Type B pancreatic cell (in vitro differentiated cells): Measurements from ENCODE around the gene ARIH2. TPM values are rescaled to one million over a fixed set of nuclear protein-coding genes. Genes with fewer than 3 reads are reported as not detected.

Experiments
- DNase-seq: peaks from one replicate; pipeline ENCODE4 v3.0.0; 2021; ENCODE audit warnings: mixed read lengths; ENCODE audit not compliant: unreplicated experiment; ENCODE audit errors: extremely low spot score
- H3K27ac Mint-ChIP-seq: 2 replicates; pipeline ENCODE4 v1.8.0; 2021; ENCODE audit warnings: mild to moderate bottlenecking, mixed read lengths
- H3K27me3 Mint-ChIP-seq: 2 replicates; pipeline ENCODE4 v1.8.0; 2021; ENCODE audit warnings: mixed read lengths
- H3K36me3 Mint-ChIP-seq: 2 replicates; pipeline ENCODE4 v1.8.0; 2021; ENCODE audit warnings: mixed read lengths
- H3K4me1 Mint-ChIP-seq: one replicate; pipeline ENCODE4 v1.8.0; 2021; ENCODE audit warnings: mixed read lengths; ENCODE audit not compliant: unreplicated experiment
- H3K4me3 Mint-ChIP-seq: 2 replicates; pipeline ENCODE4 v1.8.0; 2021; ENCODE audit warnings: mild to moderate bottlenecking, mixed read lengths
- H3K9me3 Mint-ChIP-seq: 2 replicates; pipeline ENCODE4 v1.8.0; 2021; ENCODE audit warnings: mixed read lengths
- total RNA-seq: library from RNA; stranded (reverse); gene quantifications from 2 replicates; pipeline ENCODE4 v1.2.1, GENCODE V29; 2021; ENCODE audit warnings: low replicate concordance
- TF ChIP-seq, protein P1 (sequence below): fragments of 200-600 bp; sonication (generic); conservative IDR thresholded peaks from 2 replicates; pipeline ENCODE4 v1.5.0; 2021; ENCODE audit warnings: antibody characterized with exemption, mild to moderate bottlenecking

The ARIH2 gene
- total RNA-seq, 1 donor from 2014 or later, result 84.4 TPM

- Mint-ChIP-seq H3K9me3 (no peaks in the 10 kb centered on the region), H3K4me3 (peak overlapping the region; percentile 100), H3K27me3 (no peaks in the 10 kb centered on the region), H3K36me3 (peaks cover 11% of the 10 kb centered on the region), H3K27ac (no peak overlapping the region), H3K4me1 (peaks cover 19% of the 10 kb centered on the region)
- TF ChIP-seq, protein P1, sequence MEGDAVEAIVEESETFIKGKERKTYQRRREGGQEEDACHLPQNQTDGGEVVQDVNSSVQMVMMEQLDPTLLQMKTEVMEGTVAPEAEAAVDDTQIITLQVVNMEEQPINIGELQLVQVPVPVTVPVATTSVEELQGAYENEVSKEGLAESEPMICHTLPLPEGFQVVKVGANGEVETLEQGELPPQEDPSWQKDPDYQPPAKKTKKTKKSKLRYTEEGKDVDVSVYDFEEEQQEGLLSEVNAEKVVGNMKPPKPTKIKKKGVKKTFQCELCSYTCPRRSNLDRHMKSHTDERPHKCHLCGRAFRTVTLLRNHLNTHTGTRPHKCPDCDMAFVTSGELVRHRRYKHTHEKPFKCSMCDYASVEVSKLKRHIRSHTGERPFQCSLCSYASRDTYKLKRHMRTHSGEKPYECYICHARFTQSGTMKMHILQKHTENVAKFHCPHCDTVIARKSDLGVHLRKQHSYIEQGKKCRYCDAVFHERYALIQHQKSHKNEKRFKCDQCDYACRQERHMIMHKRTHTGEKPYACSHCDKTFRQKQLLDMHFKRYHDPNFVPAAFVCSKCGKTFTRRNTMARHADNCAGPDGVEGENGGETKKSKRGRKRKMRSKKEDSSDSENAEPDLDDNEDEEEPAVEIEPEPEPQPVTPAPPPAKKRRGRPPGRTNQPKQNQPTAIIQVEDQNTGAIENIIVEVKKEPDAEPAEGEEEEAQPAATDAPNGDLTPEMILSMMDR, result no peak
- no peak for DNase-seq
These were observed 90.8 kb downstream of the ARIH2 start for GRCh38 chr3:49009396-49009795.

DNA sequence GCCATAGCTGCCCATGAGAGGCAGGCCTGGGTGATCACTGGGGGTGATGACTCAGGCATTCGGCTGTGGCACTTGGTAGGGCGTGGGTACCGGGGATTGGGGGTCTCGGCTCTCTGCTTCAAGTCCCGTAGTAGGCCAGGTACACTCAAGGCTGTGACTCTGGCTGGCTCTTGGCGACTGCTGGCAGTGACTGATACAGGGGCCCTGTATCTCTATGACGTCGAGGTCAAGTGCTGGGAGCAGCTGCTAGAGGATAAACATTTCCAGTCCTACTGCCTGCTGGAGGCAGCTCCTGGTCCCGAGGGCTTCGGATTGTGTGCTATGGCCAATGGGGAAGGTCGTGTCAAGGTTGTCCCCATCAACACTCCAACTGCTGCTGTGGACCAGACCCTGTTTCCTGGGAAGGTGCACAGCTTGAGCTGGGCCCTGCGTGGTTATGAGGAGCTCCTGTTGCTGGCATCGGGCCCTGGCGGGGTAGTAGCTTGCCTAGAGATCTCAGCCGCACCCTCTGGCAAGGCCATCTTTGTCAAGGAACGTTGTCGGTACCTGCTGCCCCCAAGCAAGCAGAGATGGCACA, 93.9 kb downstream of the ARIH2 start:
- no peak for DNase-seq
- Mint-ChIP-seq H3K9me3 (no peaks in the 10 kb centered on the region), H3K4me1 (peaks cover 13% of the 10 kb centered on the region), H3K36me3 (peaks cover 12% of the 10 kb centered on the region), H3K27me3 (no peaks in the 10 kb centered on the region), H3K27ac (peak overlapping the region; percentile 46), H3K4me3 (no peak overlapping the region)
- TF ChIP-seq, protein P1, result no peak

DNA sequence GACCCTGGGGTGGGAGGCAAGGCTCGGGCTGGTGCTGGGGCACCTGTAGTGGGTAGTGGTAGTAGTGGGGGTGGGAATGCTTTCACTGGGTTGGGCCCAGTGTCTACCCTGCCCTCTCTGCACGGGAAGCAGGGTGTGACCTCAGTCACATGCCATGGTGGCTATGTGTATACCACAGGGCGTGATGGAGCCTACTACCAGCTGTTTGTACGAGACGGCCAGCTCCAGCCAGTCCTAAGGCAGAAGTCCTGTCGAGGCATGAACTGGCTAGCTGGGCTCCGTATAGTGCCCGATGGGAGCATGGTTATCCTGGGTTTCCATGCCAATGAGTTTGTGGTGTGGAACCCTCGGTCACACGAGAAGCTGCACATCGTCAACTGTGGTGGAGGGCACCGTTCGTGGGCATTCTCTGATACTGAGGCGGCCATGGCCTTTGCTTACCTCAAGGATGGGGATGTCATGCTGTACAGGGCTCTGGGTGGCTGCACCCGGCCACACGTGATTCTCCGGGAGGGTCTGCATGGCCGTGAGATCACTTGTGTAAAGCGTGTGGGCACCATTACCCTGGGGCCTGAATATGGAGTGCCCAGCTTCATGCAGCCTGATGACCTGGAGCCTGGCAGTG, 94.6 kb downstream of the ARIH2 start:
- Mint-ChIP-seq H3K4me1 (peaks cover 8% of the 10 kb centered on the region), H3K27ac (no peak overlapping the region), H3K9me3 (no peaks in the 10 kb centered on the region), H3K27me3 (no peaks in the 10 kb centered on the region), H3K4me3 (no peak overlapping the region), H3K36me3 (peaks cover 9% of the 10 kb centered on the region)
- TF ChIP-seq, protein P1, result no peak
- no peak for DNase-seq

DNA sequence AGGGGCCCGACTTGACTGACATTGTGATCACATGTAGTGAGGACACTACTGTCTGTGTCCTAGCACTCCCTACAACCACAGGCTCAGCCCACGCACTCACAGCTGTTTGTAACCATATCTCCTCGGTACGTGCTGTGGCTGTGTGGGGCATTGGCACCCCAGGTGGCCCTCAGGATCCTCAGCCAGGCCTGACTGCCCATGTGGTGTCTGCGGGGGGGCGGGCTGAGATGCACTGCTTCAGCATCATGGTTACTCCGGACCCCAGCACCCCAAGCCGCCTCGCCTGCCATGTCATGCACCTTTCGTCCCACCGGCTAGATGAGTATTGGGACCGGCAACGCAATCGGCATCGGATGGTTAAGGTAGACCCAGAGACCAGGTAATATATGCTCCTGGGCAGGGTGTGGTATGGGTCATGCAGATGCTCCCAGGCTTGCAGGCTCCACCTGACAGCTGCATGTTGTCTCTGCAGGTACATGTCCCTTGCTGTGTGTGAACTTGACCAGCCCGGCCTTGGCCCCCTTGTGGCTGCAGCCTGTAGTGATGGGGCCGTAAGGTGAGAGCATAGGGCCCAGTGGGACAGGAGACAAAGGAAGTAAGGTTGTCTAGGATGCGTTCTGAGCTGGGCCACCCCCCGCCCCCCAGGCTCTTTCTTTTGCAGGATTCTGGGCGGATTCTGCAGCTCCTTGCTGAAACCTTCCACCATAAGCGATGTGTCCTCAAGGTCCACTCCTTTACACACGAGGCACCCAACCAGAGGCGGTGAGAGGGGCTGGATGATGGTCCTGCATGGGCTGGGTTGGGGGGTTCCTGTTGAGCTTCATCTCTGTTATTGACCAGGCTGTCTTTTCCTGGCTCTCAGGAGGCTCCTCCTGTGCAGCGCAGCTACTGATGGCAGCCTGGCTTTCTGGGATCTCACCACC, 95.4 kb downstream of the ARIH2 start:
- no peaks in the 10 kb centered on the region for H3K9me3 Mint-ChIP-seq
- DNase-seq, result no peak

DNA sequence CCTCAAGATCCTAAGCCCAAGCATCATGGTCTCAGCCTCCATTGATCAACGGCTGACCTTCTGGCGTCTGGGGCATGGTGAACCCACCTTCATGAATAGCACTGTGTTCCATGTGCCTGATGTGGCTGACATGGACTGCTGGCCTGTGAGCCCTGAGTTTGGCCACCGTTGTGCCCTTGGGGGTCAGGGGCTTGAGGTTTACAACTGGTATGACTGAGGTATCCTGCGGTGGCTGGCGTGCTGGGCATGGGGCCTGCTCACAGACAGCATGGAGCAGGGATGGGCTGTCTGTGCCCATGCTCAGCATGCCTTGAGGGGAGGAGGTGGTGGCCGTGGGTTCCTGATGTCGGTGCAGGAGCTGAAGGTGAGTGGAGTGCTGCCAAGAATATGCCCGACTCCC, 96.4 kb downstream of the ARIH2 start:
- H3K9me3 Mint-ChIP-seq, result no peaks in the 10 kb centered on the region
- no peaks in the 10 kb centered on the region for H3K27me3 Mint-ChIP-seq
- peak overlapping the region; percentile 52 for H3K4me3 Mint-ChIP-seq
- H3K4me1 Mint-ChIP-seq, result peaks cover 4% of the 10 kb centered on the region
- H3K27ac Mint-ChIP-seq, result peak overlapping the region; percentile 62
- TF ChIP-seq, protein P1, result no peak
- DNase-seq, result no peak
- H3K36me3 Mint-ChIP-seq, result peaks cover 6% of the 10 kb centered on the region

More for the DNA sequence above, 95.4 kb downstream of the ARIH2 start:
- peaks cover 8% of the 10 kb centered on the region for H3K4me1 Mint-ChIP-seq
- H3K27me3 Mint-ChIP-seq, result no peaks in the 10 kb centered on the region
- H3K36me3 Mint-ChIP-seq, result peaks cover 6% of the 10 kb centered on the region
- no peak overlapping the region for H3K4me3 Mint-ChIP-seq
- peak overlapping the region; percentile 53 for H3K27ac Mint-ChIP-seq
- TF ChIP-seq, protein P1, result peak; percentile 74
